ENCODE data around the gene UCK2. TPM values are rescaled to one million over a fixed set of nuclear protein-coding genes. Genes with fewer than 3 reads are reported as not detected.

UCK2 gene
- total and polyA plus RNA-seq, 9 of the 15 experiments (the other 6 are each of a cell fraction or from before 2014, with no cell fraction given), result 71.6 to 145 (median 95.8) TPM

- TF ChIP-seq MYC (IDR thresholded peaks at IDR 0.05; ENCODE audit: low read depth, low read length) (peak; percentile 98), MYC (CRISPR knock-in tag; IDR thresholded peaks at IDR 0.05; ENCODE audit: borderline replicate concordance, low read depth) (no peak), JUNB (CRISPR knock-in tag; conservative IDR thresholded peaks at IDR 0.05) (no peak), ZNF639 (CRISPR knock-in tag; conservative IDR thresholded peaks at IDR 0.05 in 1 of 2, IDR thresholded peaks at IDR 0.05 in 1 of 2) (peak in 1 of 2 experiments; percentile 86; a peak in 1 of 4 replicates), ZNF592 (IDR thresholded peaks at IDR 0.05) (peak; percentile 79; the same call in 1 of the 2 replicates), NBN (IDR thresholded peaks at IDR 0.05; ENCODE audit: low read depth) (0 out of 2 replicates have a peak, but pooled peaks have one; percentile 18), SIN3B (IDR thresholded peaks at IDR 0.05; ENCODE audit: low read depth) (peak; percentile 58), FOXM1 (IDR thresholded peaks at IDR 0.05; ENCODE audit: low read depth) (no peak), FOXM1 (CRISPR knock-in tag; IDR thresholded peaks at IDR 0.05; ENCODE audit: low read depth) (peak; percentile 36), GABPA (tag; conservative IDR thresholded peaks at IDR 0.05; ENCODE audit: low read depth) (peak; percentile 52), SMAD3 (CRISPR knock-in tag; conservative IDR thresholded peaks at IDR 0.05) (0 out of 2 replicates have a peak, but pooled peaks have one; percentile 2), SMARCB1 (IDR thresholded peaks at IDR 0.05; ENCODE audit: insufficient read length, low read depth) (no peak), PCBP2 (IDR thresholded peaks at IDR 0.05; ENCODE audit: low read depth, low read length, poor library complexity, severe bottlenecking) (no peak), E2F1 (CRISPR knock-in tag; IDR thresholded peaks at IDR 0.05) (peak; percentile 39), ZNF431 (CRISPR knock-in tag; IDR thresholded peaks at IDR 0.05) (0 out of 2 replicates have a peak, but pooled peaks have one; percentile 48), NRF1 (conservative IDR thresholded peaks at IDR 0.05 in 1 of 2, IDR thresholded peaks at IDR 0.05 in 1 of 2) (peak; percentile 65 to 72), OTX1 (CRISPR knock-in tag; IDR thresholded peaks at IDR 0.05) (no peak), NR0B1 (IDR thresholded peaks at IDR 0.05; ENCODE audit: partially characterized antibody) (no peak), ZNF586 (CRISPR knock-in tag; conservative IDR thresholded peaks at IDR 0.05) (no peak)
Observed at GRCh38 chr1:165827268-165828102, at the start of gene UCK2 (continued).

Measured in K562 (cell line).